SK-N-SH (cell line): ENCODE measurements around the gene OR1J2.

Source experiments
- EZH2phosphoT487 ChIP-seq: fragments of 200-600 bp; sonication (generic); IDR thresholded peaks from 2 replicates; pipeline ENCODE4 v1.6.1; 2017; ENCODE audit warnings: low read depth, mixed run types, mild to moderate bottlenecking, antibody characterized with exemption, moderate library complexity, borderline replicate concordance
- TCF12 ChIP-seq: IDR thresholded peaks from 2 replicates; pipeline ENCODE4 v1.4.0; 2012

DNA sequence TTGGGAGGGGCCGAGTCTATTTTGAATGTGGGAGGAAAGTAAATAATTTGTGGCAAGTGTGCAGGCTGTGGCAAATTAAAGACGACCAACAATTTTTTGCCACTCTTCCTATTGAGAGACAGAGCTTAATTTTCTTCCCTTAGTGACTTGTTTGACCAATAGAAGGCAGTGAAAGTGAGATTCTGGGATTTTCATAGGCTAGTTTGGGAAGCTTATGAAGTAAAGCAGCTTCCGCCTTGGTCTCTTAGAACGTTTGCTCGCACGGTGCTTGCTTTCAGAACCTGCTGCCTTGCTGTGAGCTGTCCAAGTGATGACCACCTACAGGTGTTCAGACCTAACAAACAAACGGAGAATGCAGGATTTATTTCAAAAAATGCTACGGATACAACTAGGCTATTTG, 35.6 kb downstream of the OR1J2 start:
- TF ChIP-seq TCF12: no peak
- no peak for TF ChIP-seq EZH2phosphoT487
